ENCODE data around the gene CCT5.
"Not testable (repeated sequence)": the region's sequence is repeated elsewhere in the genome, so short reads cannot be mapped to it uniquely, and the experiment has no call there.

CCT5 gene

GRCh38 chr5:10244342-10244944, 5.6 kb upstream of the CCT5 start:
- Histone ChIP-seq H3K4me3 (ENCODE audit: low read depth in 1 of 2, low read length in 2 of 2) (no peak overlapping the region), H3K4me1 (ENCODE audit: insufficient read depth, low read length) (peaks cover 14% of the 10 kb centered on the region), H3K4me2 (ENCODE audit: insufficient read depth, low read length) (no peak overlapping the region), H3K27me3 (ENCODE audit: insufficient read depth, low read length, poor library complexity) (no peaks in the 10 kb centered on the region), H3K9ac (ENCODE audit: low read depth, low read length) (no peak overlapping the region), H3K9me3 (ENCODE audit: insufficient read depth, low read length, severe bottlenecking) (no peaks in the 10 kb centered on the region), H2AFZ (ENCODE audit: low read depth, low read length) (no peak overlapping the region), H3K36me3 (ENCODE audit: insufficient read depth, low read length) (no peaks in the 10 kb centered on the region), H4K20me1 (ENCODE audit: insufficient read depth, low read length) (no peaks in the 10 kb centered on the region), H3K79me2 (ENCODE audit: insufficient read depth, low read length) (peaks cover 26% of the 10 kb centered on the region), H3K27ac (ENCODE audit: low read length) (no peak overlapping the region)
- no peak for TF ChIP-seq EZH2 (IDR thresholded peaks at IDR 0.05; ENCODE audit: borderline replicate concordance, low read depth, low read length, severe bottlenecking)
- TF ChIP-seq, protein P1, sequence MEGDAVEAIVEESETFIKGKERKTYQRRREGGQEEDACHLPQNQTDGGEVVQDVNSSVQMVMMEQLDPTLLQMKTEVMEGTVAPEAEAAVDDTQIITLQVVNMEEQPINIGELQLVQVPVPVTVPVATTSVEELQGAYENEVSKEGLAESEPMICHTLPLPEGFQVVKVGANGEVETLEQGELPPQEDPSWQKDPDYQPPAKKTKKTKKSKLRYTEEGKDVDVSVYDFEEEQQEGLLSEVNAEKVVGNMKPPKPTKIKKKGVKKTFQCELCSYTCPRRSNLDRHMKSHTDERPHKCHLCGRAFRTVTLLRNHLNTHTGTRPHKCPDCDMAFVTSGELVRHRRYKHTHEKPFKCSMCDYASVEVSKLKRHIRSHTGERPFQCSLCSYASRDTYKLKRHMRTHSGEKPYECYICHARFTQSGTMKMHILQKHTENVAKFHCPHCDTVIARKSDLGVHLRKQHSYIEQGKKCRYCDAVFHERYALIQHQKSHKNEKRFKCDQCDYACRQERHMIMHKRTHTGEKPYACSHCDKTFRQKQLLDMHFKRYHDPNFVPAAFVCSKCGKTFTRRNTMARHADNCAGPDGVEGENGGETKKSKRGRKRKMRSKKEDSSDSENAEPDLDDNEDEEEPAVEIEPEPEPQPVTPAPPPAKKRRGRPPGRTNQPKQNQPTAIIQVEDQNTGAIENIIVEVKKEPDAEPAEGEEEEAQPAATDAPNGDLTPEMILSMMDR (IDR thresholded peaks at IDR 0.05; ENCODE audit: borderline replicate concordance, extremely low read depth, low read length, poor library complexity, severe bottlenecking) = no peak
- ATAC-seq (ENCODE audit: insufficient read depth, low read depth) (no peak), DNase-seq (no peak)

GRCh38 chr5:10246761-10247160, 3.3 kb upstream of the CCT5 start:
- Histone ChIP-seq H3K4me2 (ENCODE audit: insufficient read depth, low read length) (no peak overlapping the region), H3K27me3 (ENCODE audit: insufficient read depth, low read length, poor library complexity) (no peaks in the 10 kb centered on the region), H3K27ac (ENCODE audit: low read length) (no peak overlapping the region), H3K79me2 (ENCODE audit: insufficient read depth, low read length) (peaks cover 44% of the 10 kb centered on the region), H4K20me1 (ENCODE audit: insufficient read depth, low read length) (peaks cover 10% of the 10 kb centered on the region), H3K4me1 (ENCODE audit: insufficient read depth, low read length) (peaks cover 21% of the 10 kb centered on the region), H3K36me3 (ENCODE audit: insufficient read depth, low read length) (peaks cover 10% of the 10 kb centered on the region), H2AFZ (ENCODE audit: low read depth, low read length) (no peak overlapping the region), H3K4me3 (ENCODE audit: low read depth in 1 of 2, low read length in 2 of 2) (no peak overlapping the region), H3K9me3 (ENCODE audit: insufficient read depth, low read length, severe bottlenecking) (no peaks in the 10 kb centered on the region), H3K9ac (ENCODE audit: low read depth, low read length) (no peak overlapping the region)
- TF ChIP-seq EZH2 (IDR thresholded peaks at IDR 0.05; ENCODE audit: borderline replicate concordance, low read depth, low read length, severe bottlenecking) = no peak
- TF ChIP-seq, protein P1 (IDR thresholded peaks at IDR 0.05; ENCODE audit: borderline replicate concordance, extremely low read depth, low read length, poor library complexity, severe bottlenecking) = no peak
- ATAC-seq (ENCODE audit: insufficient read depth, low read depth) = no peak
- DNase-seq = no peak

- H3K4me3 ChIP-seq (ENCODE audit: low read depth in 1 of 2, low read length in 2 of 2); H3K9ac ChIP-seq (ENCODE audit: low read depth, low read length); H3K9me3 ChIP-seq (ENCODE audit: insufficient read depth, low read length, severe bottlenecking); H3K27ac ChIP-seq (ENCODE audit: low read length); H3K4me2 ChIP-seq (ENCODE audit: insufficient read depth, low read length); ATAC-seq (ENCODE audit: insufficient read depth, low read depth); DNase-seq; H2AFZ ChIP-seq (ENCODE audit: low read depth, low read length); H3K27me3 ChIP-seq (ENCODE audit: insufficient read depth, low read length, poor library complexity): not testable (repeated sequence)
- peaks cover 15% of the 10 kb centered on the region for H3K36me3 ChIP-seq (ENCODE audit: insufficient read depth, low read length)
- peaks cover 25% of the 10 kb centered on the region for H3K4me1 ChIP-seq (ENCODE audit: insufficient read depth, low read length)
- peaks cover 49% of the 10 kb centered on the region for H3K79me2 ChIP-seq (ENCODE audit: insufficient read depth, low read length)
- peaks cover 14% of the 10 kb centered on the region for H4K20me1 ChIP-seq (ENCODE audit: insufficient read depth, low read length)
These were observed 2.9 kb upstream of the CCT5 start for GRCh38 chr5:10247217-10247616.

GRCh38 chr5:10248378-10249260, 1.5 kb upstream of the CCT5 start:
- DNase-seq = no peak
- peaks cover 23% of the 10 kb centered on the region for H3K36me3 ChIP-seq (ENCODE audit: insufficient read depth, low read length)
- peak overlapping the region; percentile 79 for H3K4me2 ChIP-seq (ENCODE audit: insufficient read depth, low read length)
- H3K27me3 ChIP-seq (ENCODE audit: insufficient read depth, low read length, poor library complexity) = no peaks in the 10 kb centered on the region
- H2AFZ ChIP-seq (ENCODE audit: low read depth, low read length) = peak overlapping the region; percentile 100
- H3K9ac ChIP-seq (ENCODE audit: low read depth, low read length) = peak overlapping the region; percentile 89
- peaks cover 36% of the 10 kb centered on the region for H3K4me1 ChIP-seq (ENCODE audit: insufficient read depth, low read length)
- ATAC-seq (ENCODE audit: insufficient read depth, low read depth) = peak; percentile 4; the same call in 2 of the 3 replicates
- H3K79me2 ChIP-seq (ENCODE audit: insufficient read depth, low read length) = peaks cover 63% of the 10 kb centered on the region
- H3K27ac ChIP-seq (ENCODE audit: low read length) = peak overlapping the region; percentile 95
- TF ChIP-seq EZH2 (IDR thresholded peaks at IDR 0.05; ENCODE audit: borderline replicate concordance, low read depth, low read length, severe bottlenecking) = no peak
- TF ChIP-seq, protein P1 (IDR thresholded peaks at IDR 0.05; ENCODE audit: borderline replicate concordance, extremely low read depth, low read length, poor library complexity, severe bottlenecking) = no peak
- peaks cover 25% of the 10 kb centered on the region for H4K20me1 ChIP-seq (ENCODE audit: insufficient read depth, low read length)
- H3K4me3 ChIP-seq (ENCODE audit: low read depth in 1 of 2, low read length in 2 of 2) = peak overlapping the region; percentile 52 to 72; a peak in 3 of 4 replicates
- no peaks in the 10 kb centered on the region for H3K9me3 ChIP-seq (ENCODE audit: insufficient read depth, low read length, severe bottlenecking)

Data from DND-41 (cell line).